GM18870 (cell line): Measurements from ENCODE around the gene MYL12B.
A peak's percentile ranks its signal among the peaks of the same experiment; 100 is the strongest.
"Not testable (repeated sequence)": the region's sequence is repeated elsewhere in the genome, so short reads cannot be mapped to it uniquely, and the experiment has no call there.

Source experiments
- ATAC-seq: cut with Tn5 transposase; IDR thresholded peaks from one replicate; pipeline ENCODE4 v1.9.1; 2021; ENCODE audit warnings: moderate library complexity; ENCODE audit not compliant: unreplicated experiment

Gene MYL12B

DNA sequence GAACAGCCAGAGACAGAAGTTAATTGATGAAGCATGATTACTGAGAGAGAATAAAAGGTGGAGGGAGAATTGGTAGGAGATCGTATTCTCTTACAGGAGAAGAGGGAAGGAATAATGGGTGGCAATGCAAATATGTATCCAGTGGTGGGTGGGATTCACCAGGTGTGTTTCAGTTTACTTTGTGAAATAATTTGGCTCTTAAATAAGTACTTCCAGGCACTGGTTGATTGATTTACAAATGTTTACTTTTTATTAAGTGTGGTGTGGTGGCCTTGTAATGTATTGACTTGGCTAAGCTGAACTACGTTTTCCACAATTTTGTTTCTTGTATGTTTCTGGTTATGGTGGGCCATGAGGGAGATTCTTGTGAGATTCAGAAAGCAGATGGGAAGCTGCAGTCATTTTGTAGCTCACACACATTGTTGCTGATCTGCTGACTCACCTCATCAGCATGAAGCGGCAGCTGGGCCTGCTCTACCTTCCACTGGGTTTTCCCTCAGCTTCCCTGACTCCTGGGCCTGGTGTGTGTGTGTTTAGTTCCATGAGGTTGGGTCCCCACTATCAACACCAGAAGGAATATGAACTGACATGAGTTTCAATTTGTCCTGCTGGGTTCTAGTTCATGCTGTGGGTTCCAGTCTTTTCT is 32.6 kb downstream of the MYL12B start:
- ATAC-seq, result no peak

- peak; percentile 98 for ATAC-seq
Observed at GRCh38 chr18:3297025-3297984, 35.4 kb downstream of the MYL12B start.

DNA sequence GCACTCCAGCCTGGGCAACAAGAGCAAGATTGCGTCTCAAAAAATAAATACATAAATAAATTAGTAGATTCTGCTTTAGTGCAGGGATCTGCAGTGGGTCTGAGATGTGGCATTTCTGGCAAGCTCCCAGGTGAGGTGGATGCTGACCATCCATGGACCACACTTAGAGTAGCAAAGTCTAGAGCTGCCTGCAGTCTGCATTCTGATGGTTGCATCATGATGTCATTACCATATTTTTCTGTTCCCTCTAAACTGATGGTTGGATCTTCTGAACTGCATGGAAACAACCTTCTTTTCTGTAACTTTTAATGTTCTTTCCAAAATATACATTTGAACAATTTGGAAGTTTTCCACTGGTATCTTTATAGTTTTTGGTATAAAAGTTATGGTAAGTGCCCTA is 42.9 kb downstream of the MYL12B start:
- ATAC-seq, result no peak

- ATAC-seq, result peak; percentile 89
Observed at GRCh38 chr18:3305354-3305762, 43.4 kb downstream of the MYL12B start.

GRCh38 chr18:3305933-3306332 is 44.0 kb downstream of the MYL12B start:
- ATAC-seq, result no peak

DNA sequence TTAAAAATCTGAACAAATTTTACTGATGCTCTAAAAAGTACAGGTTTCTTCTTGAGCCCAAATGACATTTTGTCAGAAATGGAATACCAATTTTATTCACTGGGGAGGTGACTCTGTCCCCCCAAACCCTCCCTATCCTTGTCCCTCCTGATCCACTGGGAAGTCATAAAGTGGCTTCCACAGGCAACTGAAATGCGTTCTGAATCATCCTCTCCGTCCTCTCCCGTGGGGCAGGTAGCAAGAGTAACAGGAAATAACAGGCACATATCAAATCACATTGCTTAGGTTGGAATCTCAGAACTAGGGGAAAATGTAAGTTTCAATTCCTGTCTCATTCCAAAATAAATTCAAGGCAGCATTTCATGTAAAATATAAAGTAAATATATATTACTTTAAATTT is 44.5 kb downstream of the MYL12B start:
- ATAC-seq, result no peak

DNA sequence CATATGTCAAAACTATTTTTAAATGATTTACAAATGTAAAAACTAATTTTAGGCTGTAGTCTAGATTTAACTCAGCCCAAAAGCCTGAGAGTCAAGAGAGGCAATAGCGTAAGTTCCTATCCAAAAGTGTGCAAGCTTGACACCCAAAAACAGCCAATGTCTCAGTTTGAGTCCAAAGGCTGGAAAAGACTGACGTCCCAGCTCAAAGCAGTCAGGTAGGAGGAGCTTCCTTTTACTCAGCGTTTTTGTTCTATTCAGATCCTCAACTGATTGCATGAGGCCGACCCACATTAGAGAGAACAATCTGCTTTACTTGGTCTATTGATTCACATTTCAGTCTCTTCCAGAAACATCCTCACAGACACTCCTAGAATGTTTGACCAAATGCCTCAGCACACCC is 51.8 kb downstream of the MYL12B start:
- ATAC-seq, result no peak

GRCh38 chr18:3315344-3315743 is 53.4 kb downstream of the MYL12B start:
- ATAC-seq, result not testable (repeated sequence)

GRCh38 chr18:3319399-3319798 is 57.5 kb downstream of the MYL12B start:
- ATAC-seq, result no peak

DNA sequence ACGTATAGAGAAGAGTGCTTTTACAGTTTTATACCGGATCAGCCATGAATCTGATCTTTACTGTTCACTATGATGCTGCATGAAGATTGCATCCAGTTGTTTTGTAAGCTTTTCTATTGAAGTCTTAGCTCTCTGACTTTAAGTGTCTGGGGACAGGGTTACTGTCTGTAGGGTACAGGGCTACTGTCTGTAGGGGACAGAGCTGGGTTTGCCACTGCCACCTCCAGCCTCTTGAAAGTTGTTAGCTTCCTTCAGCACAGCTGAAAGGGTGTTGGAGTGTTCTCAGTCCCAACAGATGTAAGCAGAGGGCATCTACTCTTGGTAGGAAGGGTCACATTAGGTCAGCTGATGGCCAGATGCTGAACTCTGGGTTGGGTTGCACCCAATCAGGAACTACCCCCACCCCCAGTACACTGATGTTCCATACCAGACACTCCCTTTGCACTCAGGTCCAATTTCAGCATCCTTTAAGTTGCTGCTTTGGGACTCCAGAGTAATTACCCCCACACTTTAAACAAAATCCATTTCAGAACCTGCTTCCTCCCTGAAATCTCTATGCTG is 58.0 kb downstream of the MYL12B start:
- no peak for ATAC-seq

GRCh38 chr18:3321133-3321812 is 59.3 kb downstream of the MYL12B start:
- no peak for ATAC-seq

DNA sequence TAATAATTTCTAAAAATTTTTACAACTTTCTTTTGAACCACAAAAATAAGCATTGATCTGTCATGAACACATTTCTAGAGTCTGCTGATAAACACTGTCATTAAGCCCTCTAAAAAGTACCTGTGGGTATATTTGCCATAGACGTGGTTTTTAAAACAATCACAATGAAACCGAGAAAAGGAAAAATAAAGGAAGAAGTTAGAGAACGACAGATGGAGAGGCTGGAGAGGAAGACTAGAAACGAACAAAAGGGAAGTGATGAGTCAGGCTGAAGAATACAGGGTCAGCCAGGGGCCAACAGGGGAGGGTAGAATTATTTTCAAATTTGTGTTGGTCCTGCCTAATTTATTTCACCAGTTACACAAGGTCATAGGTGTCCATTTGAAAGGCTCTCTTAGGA is 62.0 kb downstream of the MYL12B start:
- peak; percentile 48 for ATAC-seq
